ENCODE measurements around the gene RPL23.
A peak's percentile ranks its signal among the peaks of the same experiment; 100 is the strongest.

The RPL23 gene

DNA sequence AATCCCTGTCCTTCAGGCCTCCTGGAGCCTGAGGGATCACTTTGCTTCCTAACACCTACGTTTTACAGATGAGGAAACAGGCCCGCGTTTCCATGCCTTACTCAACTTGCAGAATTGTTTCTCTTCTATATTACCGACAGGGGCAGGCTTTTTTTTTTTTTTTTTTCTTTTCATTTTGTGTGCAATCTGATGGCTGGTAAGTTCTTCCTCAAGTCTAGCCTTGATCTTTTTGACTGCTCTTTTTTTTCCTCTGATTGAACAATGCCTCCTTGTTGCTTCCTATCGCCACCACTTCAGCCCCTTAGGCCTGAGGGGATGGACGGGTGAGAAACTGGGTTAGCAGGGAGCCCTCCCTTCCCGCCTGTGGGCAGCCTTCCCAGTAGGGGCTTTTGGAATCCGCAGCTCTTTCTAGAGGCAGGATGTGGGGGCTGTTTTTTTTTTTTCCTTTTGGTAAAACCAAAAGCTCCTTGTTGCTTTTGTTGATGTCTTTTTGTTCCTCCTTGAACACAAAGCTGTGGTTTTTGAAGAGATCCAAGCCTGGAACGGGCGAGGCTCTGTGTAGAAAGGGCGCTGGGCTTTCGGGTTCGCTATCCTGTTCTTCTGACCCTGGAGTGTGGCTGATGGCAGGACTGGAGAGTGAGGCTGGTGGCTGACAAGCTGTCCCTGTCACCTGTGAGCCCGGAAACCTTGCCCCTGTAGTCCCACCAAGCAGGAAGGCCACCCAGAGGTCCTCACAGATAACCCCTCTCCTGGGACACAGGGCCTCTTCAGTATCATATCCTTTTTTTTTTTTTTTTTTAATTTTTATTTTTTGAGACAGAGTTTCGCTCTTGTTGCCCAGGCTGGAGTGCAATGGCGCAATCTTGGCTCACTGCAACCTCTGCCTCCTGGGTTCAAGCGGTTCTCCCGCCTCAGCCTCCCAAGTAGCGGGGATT, 30.3 kb upstream of the RPL23 start:
- Histone ChIP-seq H3K4me1 (ENCODE audit: control insufficient read depth, insufficient read depth, low read length, unreplicated experiment) (peaks cover 67% of the 10 kb centered on the region), H3K4me3 (ENCODE audit: low read depth, low read length) (no peak overlapping the region), H3K79me2 (ENCODE audit: control insufficient read depth, insufficient read depth, low read length, unreplicated experiment) (peaks cover 81% of the 10 kb centered on the region), H3K27me3 (ENCODE audit: insufficient read depth, low read length) (no peaks in the 10 kb centered on the region), H3K27ac (ENCODE audit: low read depth, low read length) (peak overlapping the region; percentile 20; the same call in 1 of the 2 replicates), H2AFZ (ENCODE audit: low read length, unreplicated experiment) (no peak overlapping the region), H3K36me3 (ENCODE audit: insufficient read depth, low read length) (peaks cover 19% of the 10 kb centered on the region)

- Histone ChIP-seq H3K4me1 (ENCODE audit: control insufficient read depth, insufficient read depth, low read length, unreplicated experiment) (peaks cover 76% of the 10 kb centered on the region), H3K79me2 (ENCODE audit: control insufficient read depth, insufficient read depth, low read length, unreplicated experiment) (peaks cover 82% of the 10 kb centered on the region), H3K4me3 (ENCODE audit: low read depth, low read length) (no peak overlapping the region), H3K27me3 (ENCODE audit: insufficient read depth, low read length) (no peaks in the 10 kb centered on the region), H2AFZ (ENCODE audit: low read length, unreplicated experiment) (no peak overlapping the region), H3K27ac (ENCODE audit: low read depth, low read length) (no peak overlapping the region), H3K36me3 (ENCODE audit: insufficient read depth, low read length) (peaks cover 24% of the 10 kb centered on the region)
These were observed 29.3 kb upstream of the RPL23 start for GRCh38 chr17:38882870-38883269.

DNA sequence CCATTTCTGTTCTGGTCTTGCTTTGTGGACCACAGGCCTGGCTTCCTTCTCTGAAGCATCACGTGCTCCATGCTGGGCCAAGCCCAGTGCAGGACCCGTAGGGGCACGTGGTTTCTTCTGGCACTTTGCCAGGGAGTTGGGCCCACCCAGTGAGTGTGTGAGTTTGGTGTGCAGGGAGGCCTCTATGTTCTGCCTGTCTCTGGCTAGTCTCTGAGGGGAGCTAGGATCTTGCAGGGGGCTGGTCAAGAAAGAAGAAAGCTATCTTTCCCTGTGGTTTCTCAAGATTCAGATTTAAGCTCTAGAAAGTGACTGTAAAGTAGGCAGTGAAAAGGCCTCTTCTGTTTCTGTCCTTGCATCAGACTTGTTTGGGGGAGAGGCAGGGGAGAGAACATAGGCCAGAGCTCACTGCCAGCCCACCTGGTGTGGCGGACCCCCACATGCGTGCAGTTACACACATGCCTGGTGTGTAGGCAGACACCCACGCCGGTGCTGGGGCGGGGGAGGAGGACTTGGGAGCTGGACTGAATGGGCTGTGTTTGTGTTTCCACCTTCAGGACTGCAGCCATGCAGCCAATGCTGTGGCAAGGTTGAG, 28.2 kb upstream of the RPL23 start:
- H3K27ac ChIP-seq (ENCODE audit: low read depth, low read length), result peak overlapping the region; percentile 58
- peaks cover 82% of the 10 kb centered on the region for H3K79me2 ChIP-seq (ENCODE audit: control insufficient read depth, insufficient read depth, low read length, unreplicated experiment)
- no peak overlapping the region for H2AFZ ChIP-seq (ENCODE audit: low read length, unreplicated experiment)
- peaks cover 87% of the 10 kb centered on the region for H3K4me1 ChIP-seq (ENCODE audit: control insufficient read depth, insufficient read depth, low read length, unreplicated experiment)
- H3K27me3 ChIP-seq (ENCODE audit: insufficient read depth, low read length), result no peaks in the 10 kb centered on the region
- H3K36me3 ChIP-seq (ENCODE audit: insufficient read depth, low read length), result peaks cover 26% of the 10 kb centered on the region
- peak overlapping the region; percentile 13; the same call in 1 of the 2 replicates for H3K4me3 ChIP-seq (ENCODE audit: low read depth, low read length)

DNA sequence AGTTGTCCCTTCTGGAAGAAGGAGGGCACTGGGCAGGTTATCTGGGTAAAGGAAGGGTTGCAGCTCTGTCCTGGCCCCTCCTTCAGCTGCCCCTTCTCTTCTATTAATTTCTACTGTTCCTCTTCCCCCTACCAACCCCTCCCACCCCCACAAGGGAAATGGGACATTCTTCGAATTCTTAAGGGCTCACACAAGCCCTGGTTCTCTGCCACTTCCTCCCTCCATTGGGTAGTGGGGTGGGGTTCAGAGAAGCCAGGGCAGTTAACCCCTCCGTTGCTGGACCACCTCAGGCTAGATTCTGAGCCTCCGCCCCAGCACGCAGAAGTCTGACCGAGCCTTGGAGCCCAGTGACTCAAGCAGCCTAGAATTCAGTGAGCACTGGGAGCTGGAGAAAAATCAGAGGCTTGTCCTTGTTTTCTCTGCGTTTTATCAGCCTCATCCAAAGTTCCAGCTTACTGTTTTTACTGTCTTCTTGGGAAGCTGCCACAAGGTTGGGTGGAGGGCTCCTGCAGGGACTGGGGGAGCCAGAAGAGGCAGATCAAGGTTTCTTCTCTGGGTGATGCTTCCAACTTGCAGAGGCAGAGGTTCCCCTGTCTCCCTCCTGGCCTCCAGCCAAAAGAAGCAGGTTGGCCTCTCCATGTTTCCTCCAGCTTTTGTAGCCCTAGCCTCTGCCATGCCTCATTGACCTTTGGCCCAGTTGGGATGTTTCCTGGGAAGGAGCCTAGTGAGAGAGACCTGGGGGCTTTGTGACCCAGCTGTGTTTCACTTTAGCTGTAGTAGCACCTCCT, 26.6 kb upstream of the RPL23 start:
- H2AFZ ChIP-seq (ENCODE audit: low read length, unreplicated experiment), result no peak overlapping the region
- H3K36me3 ChIP-seq (ENCODE audit: insufficient read depth, low read length), result peaks cover 26% of the 10 kb centered on the region
- H3K79me2 ChIP-seq (ENCODE audit: control insufficient read depth, insufficient read depth, low read length, unreplicated experiment), result peaks cover 78% of the 10 kb centered on the region
- H3K4me3 ChIP-seq (ENCODE audit: low read depth, low read length), result peak overlapping the region; percentile 16
- peak overlapping the region; percentile 58 for H3K27ac ChIP-seq (ENCODE audit: low read depth, low read length)
- no peaks in the 10 kb centered on the region for H3K27me3 ChIP-seq (ENCODE audit: insufficient read depth, low read length)
- peaks cover 83% of the 10 kb centered on the region for H3K4me1 ChIP-seq (ENCODE audit: control insufficient read depth, insufficient read depth, low read length, unreplicated experiment)

GRCh38 chr17:38877130-38877851, 23.8 kb upstream of the RPL23 start:
- peaks cover 79% of the 10 kb centered on the region for H3K79me2 ChIP-seq (ENCODE audit: control insufficient read depth, insufficient read depth, low read length, unreplicated experiment)
- peak overlapping the region; percentile 19; the same call in 1 of the 2 replicates for H3K27ac ChIP-seq (ENCODE audit: low read depth, low read length)
- H3K4me3 ChIP-seq (ENCODE audit: low read depth, low read length), result no peak overlapping the region
- no peak overlapping the region for H2AFZ ChIP-seq (ENCODE audit: low read length, unreplicated experiment)
- H3K27me3 ChIP-seq (ENCODE audit: insufficient read depth, low read length), result no peaks in the 10 kb centered on the region
- peaks cover 88% of the 10 kb centered on the region for H3K4me1 ChIP-seq (ENCODE audit: control insufficient read depth, insufficient read depth, low read length, unreplicated experiment)
- H3K36me3 ChIP-seq (ENCODE audit: insufficient read depth, low read length), result peaks cover 15% of the 10 kb centered on the region; the same call in 1 of the 2 replicates

DNA sequence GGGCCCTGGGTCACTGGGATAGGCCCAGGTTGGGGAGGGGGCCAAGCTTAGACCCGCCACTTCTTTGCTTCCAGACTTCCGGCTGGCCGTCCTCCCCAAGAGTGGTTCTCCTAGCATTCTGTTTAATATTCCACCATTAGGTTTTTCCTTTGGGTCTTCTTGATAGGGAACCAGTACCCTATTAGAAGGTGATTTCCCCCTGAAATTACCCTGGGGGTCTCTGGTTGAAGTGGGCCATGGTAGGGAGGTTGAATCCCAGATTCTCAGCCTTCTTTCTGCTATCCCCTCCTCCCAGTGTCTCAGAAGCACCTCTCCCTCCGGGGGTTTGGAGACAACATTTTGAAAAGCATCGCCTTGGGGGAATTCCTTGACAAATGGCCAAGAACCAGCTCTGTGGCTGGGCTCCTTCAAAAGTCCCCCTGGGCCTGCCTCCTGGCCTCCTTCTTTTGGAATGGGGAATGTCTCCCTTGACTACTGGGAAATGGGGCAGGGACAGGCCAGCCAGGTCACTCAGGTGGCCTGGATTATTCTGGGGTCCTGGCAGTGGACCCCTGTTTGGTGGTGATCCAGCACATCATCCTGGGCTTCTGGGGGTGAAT, 22.1 kb upstream of the RPL23 start:
- peaks cover 78% of the 10 kb centered on the region for H3K4me1 ChIP-seq (ENCODE audit: control insufficient read depth, insufficient read depth, low read length, unreplicated experiment)
- H3K36me3 ChIP-seq (ENCODE audit: insufficient read depth, low read length), result peaks cover 14% of the 10 kb centered on the region; the same call in 1 of the 2 replicates
- no peaks in the 10 kb centered on the region for H3K27me3 ChIP-seq (ENCODE audit: insufficient read depth, low read length)
- peak overlapping the region; percentile 40 for H3K27ac ChIP-seq (ENCODE audit: low read depth, low read length)
- peak overlapping the region; percentile 53 for H3K4me3 ChIP-seq (ENCODE audit: low read depth, low read length)
- H2AFZ ChIP-seq (ENCODE audit: low read length, unreplicated experiment), result no peak overlapping the region
- H3K79me2 ChIP-seq (ENCODE audit: control insufficient read depth, insufficient read depth, low read length, unreplicated experiment), result peaks cover 80% of the 10 kb centered on the region

GRCh38 chr17:38874505-38875400, 21.2 kb upstream of the RPL23 start:
- Histone ChIP-seq H3K27me3 (ENCODE audit: insufficient read depth, low read length) (no peaks in the 10 kb centered on the region), H3K4me3 (ENCODE audit: low read depth, low read length) (peak overlapping the region; percentile 53), H3K36me3 (ENCODE audit: insufficient read depth, low read length) (peaks cover 14% of the 10 kb centered on the region; the same call in 1 of the 2 replicates), H3K4me1 (ENCODE audit: control insufficient read depth, insufficient read depth, low read length, unreplicated experiment) (peaks cover 70% of the 10 kb centered on the region), H3K27ac (ENCODE audit: low read depth, low read length) (peak overlapping the region; percentile 40), H2AFZ (ENCODE audit: low read length, unreplicated experiment) (no peak overlapping the region), H3K79me2 (ENCODE audit: control insufficient read depth, insufficient read depth, low read length, unreplicated experiment) (peaks cover 84% of the 10 kb centered on the region)

- Histone ChIP-seq H3K4me1 (ENCODE audit: control insufficient read depth, insufficient read depth, low read length, unreplicated experiment) (peaks cover 63% of the 10 kb centered on the region), H3K27me3 (ENCODE audit: insufficient read depth, low read length) (no peaks in the 10 kb centered on the region), H2AFZ (ENCODE audit: low read length, unreplicated experiment) (no peak overlapping the region), H3K79me2 (ENCODE audit: control insufficient read depth, insufficient read depth, low read length, unreplicated experiment) (peaks cover 83% of the 10 kb centered on the region), H3K4me3 (ENCODE audit: low read depth, low read length) (peak overlapping the region; percentile 53), H3K27ac (ENCODE audit: low read depth, low read length) (no peak overlapping the region), H3K36me3 (ENCODE audit: insufficient read depth, low read length) (peaks cover 13% of the 10 kb centered on the region; the same call in 1 of the 2 replicates)
These were observed 20.3 kb upstream of the RPL23 start for GRCh38 chr17:38873640-38874380.

Measured in ACC112 (cell line).